Posterior vena cava (tissue), 2 donors: ENCODE data around the gene SAMD4B. TPM values are rescaled to one million over a fixed set of nuclear protein-coding genes. Genes with fewer than 3 reads are reported as not detected.
A peak's percentile ranks its signal among the peaks of the same experiment; 100 is the strongest.

Experiments used
- DNase-seq: peaks from one replicate; pipeline ENCODE4 v3.0.0-alpha.2; 2020; ENCODE audit warnings: low spot score
- intact Hi-C, 2 donors: fragments of 100-400 bp; cut with DNase I; formaldehyde crosslinking; loops; one replicate each; pipeline versions ENCODE4 v1.14.1 to v1.14.2; 2022 to 2023
- long read RNA-seq, 2 donors: library from polyadenylated mRNA; unstranded; transcript quantifications; one replicate each; pipeline ENCODE4 v2.0.0, GENCODE V29; 2020 to 2021
- total RNA-seq, 2 donors: library from RNA; stranded (reverse); fragmentation: NEBNext Ultra II Directional; extraction: Animal tissue kit (Norgen Biotek cat#: 25700); gene quantifications; one replicate each; pipeline ENCODE4 v1.2.1, GENCODE V29; 2021
- donor health status: DM: yes; HTN: yes; CAD: no.
- donor health status: DM: yes; HTN: yes; CAD: no.

Gene SAMD4B
- 100 to 1,000 TPM in 1 of 2 donors, 10 to 100 TPM in 1; 74.5 to 119 TPM for total RNA-seq
- long read RNA-seq, donor 1, partial matches to known transcripts = 29 of 48 reads
- long read RNA-seq, donor 1, other reads (novel, unspliced or antisense) = 15 of 48 reads
- long read RNA-seq, donor 2, partial matches to known transcripts = 58 of 64 reads
- long read RNA-seq, donor 2, other reads (novel, unspliced or antisense) = 4 of 64 reads

- intact Hi-C loops = loop anchor here in 1 of 2 donors (10.0 kb wide), 1 partner anchor 93 kb away; the partner anchor contains the start of gene RPS16
- DNase-seq = peak; percentile 100
Measured at GRCh38 chr19:39341719-39342604, at the start of gene SAMD4B. Gene SAMD4B, plus strand, starts transcription at chr19:39342421. Its CDS starts 14,473 bp downstream, at chr19:39356894.

- intact Hi-C loops = no loop called here
- DNase-seq = peak; percentile 17
Measured at GRCh38 chr19:39293394-39293793, 48.8 kb upstream of the SAMD4B start.

GRCh38 chr19:39296055-39296645, 46.1 kb upstream of the SAMD4B start, which contains the start of gene IFNL1:
Gene IFNL1, plus strand, starts transcription at chr19:39296407. Its CDS starts 15 bp downstream, at chr19:39296422.
- intact Hi-C loops = no loop called here
- DNase-seq = peak; percentile 23

GRCh38 chr19:39296906-39297305, 45.3 kb upstream of the SAMD4B start:
- intact Hi-C loops = no loop called here
- DNase-seq = peak; percentile 16

- intact Hi-C loops = no loop called here
- DNase-seq = no peak
Measured at GRCh38 chr19:39297931-39298634, 44.1 kb upstream of the SAMD4B start.

- DNase-seq = no peak
Measured at GRCh38 chr19:39299404-39299803, 42.8 kb upstream of the SAMD4B start.

GRCh38 chr19:39299832-39300231, 42.4 kb upstream of the SAMD4B start:
- DNase-seq = no peak
- intact Hi-C loops = no loop called here

More at GRCh38 chr19:39299404-39299803, 42.8 kb upstream of the SAMD4B start:
- intact Hi-C loops = no loop called here

- DNase-seq = no peak
- intact Hi-C loops = no loop called here
Measured at GRCh38 chr19:39301021-39301420, 41.2 kb upstream of the SAMD4B start.

GRCh38 chr19:39301562-39301961, 40.7 kb upstream of the SAMD4B start:
- no peak for DNase-seq

GRCh38 chr19:39303373-39304184, 38.6 kb upstream of the SAMD4B start:
- intact Hi-C loops = no loop called here
- DNase-seq = no peak

More at GRCh38 chr19:39301562-39301961, 40.7 kb upstream of the SAMD4B start:
- intact Hi-C loops = no loop called here

- intact Hi-C loops = no loop called here
- no peak for DNase-seq
Measured at GRCh38 chr19:39304185-39304513, 38.1 kb upstream of the SAMD4B start.

- intact Hi-C loops = no loop called here
- no peak for DNase-seq
Measured at GRCh38 chr19:39304701-39305571, 37.3 kb upstream of the SAMD4B start.

GRCh38 chr19:39306075-39306474, 36.1 kb upstream of the SAMD4B start:
- intact Hi-C loops = no loop called here

GRCh38 chr19:39307046-39307821, 35.0 kb upstream of the SAMD4B start:
- DNase-seq = peak; percentile 75
- intact Hi-C loops = no loop called here

More at GRCh38 chr19:39306075-39306474, 36.1 kb upstream of the SAMD4B start:
- no peak for DNase-seq

- DNase-seq = peak; percentile 75
- intact Hi-C loops = no loop called here
Measured at GRCh38 chr19:39307822-39308530, 34.2 kb upstream of the SAMD4B start.

GRCh38 chr19:39308531-39309304, 33.5 kb upstream of the SAMD4B start:
- peak; percentile 22 for DNase-seq
- intact Hi-C loops = no loop called here
